HG03469 (cell line): ENCODE data around the gene C1orf74.
A peak's percentile ranks its signal among the peaks of the same experiment; 100 is the strongest.
"Not testable (repeated sequence)": the region's sequence is repeated elsewhere in the genome, so short reads cannot be mapped to it uniquely, and the experiment has no call there.

Experiments
- ATAC-seq: cut with Tn5 transposase; IDR thresholded peaks from one replicate; pipeline ENCODE4 v1.9.1; 2021; ENCODE audit warnings: mild to moderate bottlenecking, moderate library complexity, moderate number of reproducible peaks; ENCODE audit not compliant: unreplicated experiment

C1orf74 gene

GRCh38 chr1:209805875-209806760 is 21.8 kb upstream of the C1orf74 start, which contains the start of gene IRF6:
Gene IRF6 (minus strand): TSS chr1:209806142. CDS start chr1:209801413, 4,729 bp downstream.
- peak; percentile 59 for ATAC-seq

GRCh38 chr1:209805341-209805781 is 21.0 kb upstream of the C1orf74 start:
- no peak for ATAC-seq

DNA sequence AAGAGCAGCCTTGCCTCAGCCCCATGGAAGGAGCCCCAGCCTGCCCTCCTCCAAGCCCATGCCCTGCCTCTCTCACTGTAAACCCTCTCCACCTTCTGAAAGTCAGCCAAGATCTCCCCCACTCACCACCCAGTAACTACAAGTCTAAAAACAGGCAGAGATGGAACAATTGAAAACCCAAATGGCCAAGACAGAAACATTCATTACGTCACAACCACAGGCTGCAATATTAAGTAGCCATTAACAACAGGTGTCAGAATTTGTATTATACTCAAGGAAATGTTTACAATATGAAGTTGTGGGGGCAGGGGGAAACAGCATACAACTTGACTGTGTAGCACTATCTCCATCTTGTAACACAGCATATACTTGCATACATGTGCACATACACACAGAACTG is 19.2 kb upstream of the C1orf74 start:
- ATAC-seq = no peak

- ATAC-seq = no peak
These were observed 18.4 kb upstream of the C1orf74 start for GRCh38 chr1:209802780-209803152.

DNA sequence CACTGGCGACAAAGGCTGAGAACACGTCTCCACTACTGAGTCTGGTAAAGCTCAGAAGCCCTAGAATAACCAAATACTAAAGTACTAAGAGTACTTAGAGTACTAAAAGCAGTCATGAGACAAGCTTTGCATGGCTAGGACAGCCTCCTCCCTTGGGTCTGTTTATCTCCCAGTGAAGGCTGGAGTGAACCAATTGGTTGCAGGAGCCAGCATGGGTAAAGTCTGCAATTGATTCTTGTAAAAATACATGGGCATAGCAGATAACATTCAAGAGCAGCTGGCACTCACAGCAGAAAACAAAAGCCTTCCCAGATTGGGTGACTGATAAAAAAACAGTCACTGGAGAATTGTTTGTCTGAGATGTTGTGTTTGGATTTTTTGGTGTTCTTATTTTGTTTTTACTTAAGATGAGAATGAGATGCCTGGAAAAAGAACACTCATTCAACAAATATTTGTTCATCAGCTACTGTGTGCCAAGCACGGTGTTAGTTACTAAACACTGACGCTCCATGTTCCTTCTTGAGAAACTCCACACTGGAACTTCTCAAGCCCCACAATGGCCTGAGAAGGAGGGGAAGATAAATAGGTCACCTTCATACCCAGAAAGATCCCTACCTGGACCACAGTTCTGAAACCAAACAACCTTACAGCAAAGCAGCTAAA is 17.9 kb upstream of the C1orf74 start:
- no peak for ATAC-seq

DNA sequence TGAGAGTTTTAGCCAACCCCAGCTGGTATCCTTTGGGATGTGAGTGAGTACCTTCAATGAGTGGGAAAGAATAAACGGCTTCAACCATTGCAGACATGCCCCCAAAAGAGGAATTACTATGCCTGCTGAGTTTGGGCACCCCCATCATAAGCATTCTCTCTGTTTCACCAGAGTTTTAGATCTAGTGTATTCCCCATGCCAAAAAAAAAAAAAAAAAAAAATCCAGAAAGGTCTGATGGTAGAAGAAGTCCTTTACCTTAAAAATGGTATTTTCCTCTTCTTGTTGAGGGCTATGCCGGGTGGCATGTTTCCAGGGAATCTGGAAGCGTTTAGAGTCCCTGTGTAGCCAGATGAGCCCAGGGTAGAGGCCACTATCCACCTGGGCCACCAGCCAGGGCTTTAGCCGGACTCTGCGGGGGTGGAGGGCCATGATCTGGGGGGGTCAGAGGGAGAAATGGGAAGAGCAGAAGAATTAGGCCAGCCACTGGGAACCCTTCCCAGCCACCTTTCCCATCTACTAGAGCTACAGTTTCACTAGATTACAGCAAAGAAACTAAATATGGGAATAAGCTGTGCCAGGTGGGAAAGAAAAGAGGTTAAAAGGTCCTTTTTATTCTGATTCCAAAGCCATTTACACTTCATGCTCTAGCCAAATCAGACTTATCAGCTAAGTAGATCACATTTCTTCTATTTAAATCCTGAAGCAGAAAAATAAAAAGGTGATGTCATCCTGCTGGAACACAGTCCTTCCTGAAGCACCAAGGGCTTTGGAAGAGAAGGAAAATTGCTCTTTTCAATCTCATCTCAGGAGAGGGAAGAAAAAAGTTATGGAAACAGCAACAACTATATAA is 16.9 kb upstream of the C1orf74 start:
- ATAC-seq = no peak

DNA sequence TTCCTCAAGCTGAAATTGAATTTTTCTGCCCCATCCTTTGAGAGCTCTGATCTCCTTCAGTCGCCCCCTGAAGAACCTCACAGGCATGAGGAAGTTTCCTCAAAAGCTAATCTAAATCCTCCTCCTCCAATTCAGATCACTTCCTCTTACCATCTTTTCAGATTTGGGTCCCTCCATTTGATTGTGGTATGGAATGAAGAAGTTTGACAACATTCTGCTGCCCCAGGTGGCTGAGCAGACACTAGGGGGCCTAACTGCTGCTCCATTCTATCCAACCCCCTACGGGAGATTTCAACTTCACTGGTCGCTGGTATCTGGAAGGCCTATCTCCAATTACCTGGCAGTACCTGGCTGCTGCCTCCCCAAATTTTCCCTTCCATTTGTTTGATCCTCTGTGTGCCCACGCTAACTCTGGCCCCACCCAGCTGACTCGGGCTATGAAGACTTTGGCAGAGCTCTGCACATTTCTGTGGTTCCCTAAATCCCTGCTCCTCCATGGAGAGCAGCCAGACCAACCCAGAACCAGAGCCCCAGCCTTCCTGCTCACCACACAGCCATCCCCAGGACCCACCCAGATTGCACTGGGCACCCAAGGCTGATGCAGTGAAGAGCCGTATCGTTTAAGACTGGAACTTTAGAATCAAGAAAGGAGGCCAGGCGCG is 13.8 kb upstream of the C1orf74 start:
- no peak for ATAC-seq

- ATAC-seq = not testable (repeated sequence)
These were observed 9.4 kb upstream of the C1orf74 start for GRCh38 chr1:209793711-209794110.

GRCh38 chr1:209791920-209792319 is 7.6 kb upstream of the C1orf74 start:
- no peak for ATAC-seq

- no peak for ATAC-seq
These were observed 6.2 kb upstream of the C1orf74 start for GRCh38 chr1:209790286-209791193.

DNA sequence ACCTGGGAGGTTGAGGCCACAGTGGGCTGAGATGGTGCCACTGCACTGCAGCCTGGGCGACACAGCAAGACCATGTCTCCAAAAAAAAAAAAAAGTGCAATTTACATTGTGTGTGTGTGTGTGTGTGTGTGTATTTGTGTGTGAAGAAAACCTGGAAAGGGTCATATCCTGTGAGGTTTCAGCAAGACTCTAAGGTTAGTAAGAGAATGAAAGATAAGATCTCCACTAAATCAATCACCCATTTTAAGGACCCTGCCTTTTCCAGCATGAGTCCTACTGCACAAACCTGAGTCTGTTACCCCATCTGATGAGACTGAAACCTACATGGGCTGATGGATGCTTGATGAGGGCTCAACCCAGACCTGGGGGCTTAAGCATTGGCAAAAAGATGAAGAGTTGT is 4.9 kb upstream of the C1orf74 start:
- ATAC-seq = no peak

- ATAC-seq = no peak
These were observed 3.2 kb upstream of the C1orf74 start for GRCh38 chr1:209787551-209787950.

- no peak for ATAC-seq
These were observed 1.8 kb upstream of the C1orf74 start for GRCh38 chr1:209786146-209786545.

GRCh38 chr1:209785592-209785991 is 1.2 kb upstream of the C1orf74 start:
- ATAC-seq = no peak

GRCh38 chr1:209783386-209783785 is 973 bp downstream of the C1orf74 start:
- ATAC-seq = no peak

DNA sequence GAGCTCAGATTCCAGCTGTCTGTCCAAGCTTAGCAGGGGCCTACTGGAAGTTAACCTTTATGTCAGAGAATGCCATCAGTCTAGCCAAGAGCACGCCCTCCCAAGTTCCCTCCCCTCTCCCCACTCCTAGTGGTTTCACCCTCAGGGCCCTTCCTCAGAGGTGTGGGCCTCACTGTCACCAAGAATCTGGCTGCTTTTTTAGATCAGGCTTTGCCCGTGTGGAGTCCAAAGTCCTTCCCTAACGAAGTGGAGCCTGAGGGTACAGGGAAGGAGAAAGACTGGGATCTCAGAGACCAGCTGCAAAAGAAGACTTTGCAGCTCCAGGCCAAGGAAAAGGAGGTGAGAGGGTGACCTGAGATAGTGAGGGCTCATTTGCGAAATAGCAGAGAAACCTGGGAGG is 4.1 kb downstream of the C1orf74 start:
- no peak for ATAC-seq

DNA sequence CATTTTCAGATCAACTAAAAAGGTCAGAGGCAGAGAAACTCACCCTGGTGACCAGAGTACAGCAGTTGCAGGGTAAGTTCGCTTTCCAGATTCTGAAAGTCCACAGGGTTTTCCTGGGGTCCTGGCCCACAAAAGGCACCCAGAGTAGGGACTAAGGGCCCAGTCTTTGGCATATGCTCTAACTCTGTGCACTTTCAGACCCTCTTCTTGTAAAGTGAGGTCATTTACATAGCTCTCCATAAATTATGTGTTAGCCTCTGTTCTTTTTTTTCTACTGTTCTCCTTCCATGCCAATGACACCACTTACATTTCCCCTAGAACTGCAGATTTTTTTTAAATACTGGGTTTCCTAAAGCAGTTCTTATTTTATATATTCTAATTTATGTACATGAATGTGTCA is 6.3 kb downstream of the C1orf74 start:
- ATAC-seq = no peak

- no peak for ATAC-seq
These were observed 6.8 kb downstream of the C1orf74 start for GRCh38 chr1:209777587-209777986.

DNA sequence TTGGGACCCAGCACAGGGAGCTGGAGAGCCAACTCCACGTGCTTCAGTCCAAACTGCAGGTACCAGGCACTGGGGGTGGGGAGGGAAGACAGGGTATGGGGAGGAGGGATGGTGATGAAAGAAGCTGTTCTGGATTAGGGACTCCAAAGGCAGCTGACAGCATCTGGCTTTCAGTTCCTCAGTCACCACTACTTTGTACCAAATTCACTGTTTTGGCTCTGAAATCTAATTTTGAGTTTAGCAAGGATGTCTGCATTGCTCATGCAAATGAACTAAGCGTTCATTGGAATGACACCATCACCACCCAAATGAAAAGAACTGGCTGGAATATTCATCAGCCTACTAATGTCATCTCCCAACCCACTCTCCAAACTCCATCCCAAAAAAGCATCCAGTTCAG is 8.7 kb downstream of the C1orf74 start:
- no peak for ATAC-seq

GRCh38 chr1:209774592-209774991 is 9.8 kb downstream of the C1orf74 start:
- no peak for ATAC-seq
